ENCODE measurements around the gene SERPIND1.

The SERPIND1 gene

GRCh38 chr22:20741008-20741633, 32.8 kb upstream of the SERPIND1 start:
- no peak for DNase-seq
- peaks cover 48% of the 10 kb centered on the region for H3K36me3 Mint-ChIP-seq
- H3K4me3 Mint-ChIP-seq = no peak overlapping the region
- H3K27ac Mint-ChIP-seq = no peak overlapping the region
- H3K9me3 Mint-ChIP-seq = no peaks in the 10 kb centered on the region
- H3K27me3 Mint-ChIP-seq = no peaks in the 10 kb centered on the region
- CTCF ChIA-PET = interaction anchor here (0.8 to 1.9 kb wide), 8 partner anchors 10 to 175 kb away, joined by 3 to 8 read pairs (median 4); no protein-coding TSS in a partner anchor
- peaks cover 9% of the 10 kb centered on the region for H3K4me1 Mint-ChIP-seq

DNA sequence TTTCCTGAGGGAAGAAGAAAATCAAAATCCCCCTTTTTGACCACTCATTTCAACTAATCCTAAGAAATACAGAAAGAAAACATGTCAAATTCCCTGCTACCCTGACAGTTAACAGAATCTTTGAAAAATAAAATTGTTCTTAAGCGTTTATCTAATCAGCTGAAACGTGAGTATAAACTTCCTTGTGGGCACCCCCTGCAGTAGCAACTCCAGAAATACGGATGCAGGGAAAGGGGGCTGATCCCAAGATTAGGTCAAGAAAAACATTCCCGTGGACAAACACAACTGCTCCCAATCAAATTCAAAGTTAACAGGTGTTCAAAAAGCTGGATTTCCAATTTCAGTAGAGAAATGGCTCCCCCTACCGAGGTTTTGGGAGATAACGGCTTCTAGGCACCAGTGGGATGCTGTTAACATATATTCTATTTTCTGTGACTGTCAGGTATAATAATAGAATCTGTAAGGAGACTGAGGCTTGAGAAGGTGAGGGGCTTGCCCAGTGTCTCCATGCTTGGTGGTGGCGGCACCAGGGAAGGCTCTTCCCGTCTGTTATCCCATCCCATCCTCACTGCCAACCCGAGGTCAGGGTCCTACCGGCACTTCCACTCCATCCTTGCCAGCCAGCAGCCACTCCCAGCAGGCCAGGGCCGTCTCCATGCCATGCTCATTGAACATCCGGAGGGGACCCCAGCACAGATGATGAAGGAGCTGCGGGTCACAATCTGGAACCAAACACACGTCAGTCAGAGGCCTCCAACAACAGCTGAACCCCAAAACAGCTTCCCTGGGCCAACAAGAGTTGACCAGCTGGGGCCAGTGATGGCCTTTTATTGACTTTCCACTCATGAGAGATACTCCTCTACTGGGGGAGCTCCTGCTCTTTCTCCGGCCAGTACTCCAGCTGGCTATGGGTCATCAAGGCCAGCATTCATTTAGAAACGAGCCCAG, 32.0 kb upstream of the SERPIND1 start:
- Mint-ChIP-seq H3K4me1 (peaks cover 9% of the 10 kb centered on the region), H3K27me3 (no peaks in the 10 kb centered on the region), H3K36me3 (peaks cover 50% of the 10 kb centered on the region), H3K27ac (no peak overlapping the region), H3K4me3 (no peak overlapping the region), H3K9me3 (no peaks in the 10 kb centered on the region)
- peak; percentile 61 for DNase-seq
- CTCF ChIA-PET = interaction anchor here (0.6 to 1.9 kb wide), 15 partner anchors 9 to 485 kb away, joined by 3 to 8 read pairs (median 4); no protein-coding TSS in a partner anchor

DNA sequence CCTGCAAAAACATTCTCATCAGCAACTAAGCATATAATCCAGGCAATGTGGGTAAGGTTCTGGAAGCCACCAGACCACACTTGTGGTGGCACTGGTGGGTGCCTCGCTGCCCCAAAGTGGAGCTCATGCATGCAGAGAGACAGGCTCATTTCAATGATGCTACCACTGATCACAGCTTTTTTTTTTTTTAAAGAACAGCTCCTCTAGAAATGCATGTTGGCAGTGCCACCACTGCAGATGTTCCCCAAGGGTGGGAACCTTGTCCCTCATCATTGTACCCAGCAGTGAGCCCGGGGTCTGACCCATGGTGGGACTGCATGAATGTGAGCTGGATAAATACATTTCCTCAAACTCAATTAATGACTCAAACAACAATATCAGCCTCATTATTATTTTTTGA, 31.1 kb upstream of the SERPIND1 start:
- Mint-ChIP-seq H3K9me3 (no peaks in the 10 kb centered on the region), H3K4me1 (peaks cover 9% of the 10 kb centered on the region), H3K4me3 (no peak overlapping the region), H3K36me3 (peaks cover 53% of the 10 kb centered on the region), H3K27me3 (no peaks in the 10 kb centered on the region), H3K27ac (peak overlapping the region; percentile 24)
- DNase-seq = no peak
- CTCF ChIA-PET = interaction anchor here (0.6 to 1.9 kb wide), 10 partner anchors 8 to 486 kb away, joined by 3 to 8 read pairs (median 4); no protein-coding TSS in a partner anchor

GRCh38 chr22:20744456-20744855, 29.5 kb upstream of the SERPIND1 start:
- H3K36me3 Mint-ChIP-seq = peaks cover 47% of the 10 kb centered on the region
- no peak for DNase-seq
- H3K4me3 Mint-ChIP-seq = no peak overlapping the region
- peaks cover 2% of the 10 kb centered on the region for H3K4me1 Mint-ChIP-seq
- CTCF ChIA-PET = no interaction called here
- no peaks in the 10 kb centered on the region for H3K9me3 Mint-ChIP-seq
- peak overlapping the region; percentile 24 for H3K27ac Mint-ChIP-seq
- H3K27me3 Mint-ChIP-seq = no peaks in the 10 kb centered on the region

DNA sequence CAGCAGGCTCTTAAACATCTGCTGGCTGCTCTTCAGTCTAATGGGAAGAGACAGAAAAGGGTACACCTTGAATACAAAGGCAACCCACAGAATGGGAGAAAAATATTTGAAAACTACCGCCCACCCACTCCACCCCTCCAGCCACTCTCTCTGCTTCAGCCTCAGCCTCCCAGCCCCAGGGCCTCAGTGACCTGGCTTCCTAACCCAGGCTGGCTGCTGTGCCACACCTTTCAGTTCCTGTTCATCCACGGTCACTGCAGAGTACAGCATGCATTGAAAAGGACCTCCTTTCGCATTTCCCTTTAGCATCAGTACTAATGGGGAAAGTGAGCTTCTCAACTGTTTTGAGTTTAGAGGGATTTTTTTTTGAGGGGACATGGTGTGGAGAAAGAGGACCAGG, 28.8 kb upstream of the SERPIND1 start:
- H3K36me3 Mint-ChIP-seq = peaks cover 52% of the 10 kb centered on the region
- no peaks in the 10 kb centered on the region for H3K9me3 Mint-ChIP-seq
- no peaks in the 10 kb centered on the region for H3K27me3 Mint-ChIP-seq
- H3K27ac Mint-ChIP-seq = no peak overlapping the region
- H3K4me1 Mint-ChIP-seq = peaks cover 2% of the 10 kb centered on the region
- no peak for DNase-seq
- H3K4me3 Mint-ChIP-seq = no peak overlapping the region
- CTCF ChIA-PET = no interaction called here

DNA sequence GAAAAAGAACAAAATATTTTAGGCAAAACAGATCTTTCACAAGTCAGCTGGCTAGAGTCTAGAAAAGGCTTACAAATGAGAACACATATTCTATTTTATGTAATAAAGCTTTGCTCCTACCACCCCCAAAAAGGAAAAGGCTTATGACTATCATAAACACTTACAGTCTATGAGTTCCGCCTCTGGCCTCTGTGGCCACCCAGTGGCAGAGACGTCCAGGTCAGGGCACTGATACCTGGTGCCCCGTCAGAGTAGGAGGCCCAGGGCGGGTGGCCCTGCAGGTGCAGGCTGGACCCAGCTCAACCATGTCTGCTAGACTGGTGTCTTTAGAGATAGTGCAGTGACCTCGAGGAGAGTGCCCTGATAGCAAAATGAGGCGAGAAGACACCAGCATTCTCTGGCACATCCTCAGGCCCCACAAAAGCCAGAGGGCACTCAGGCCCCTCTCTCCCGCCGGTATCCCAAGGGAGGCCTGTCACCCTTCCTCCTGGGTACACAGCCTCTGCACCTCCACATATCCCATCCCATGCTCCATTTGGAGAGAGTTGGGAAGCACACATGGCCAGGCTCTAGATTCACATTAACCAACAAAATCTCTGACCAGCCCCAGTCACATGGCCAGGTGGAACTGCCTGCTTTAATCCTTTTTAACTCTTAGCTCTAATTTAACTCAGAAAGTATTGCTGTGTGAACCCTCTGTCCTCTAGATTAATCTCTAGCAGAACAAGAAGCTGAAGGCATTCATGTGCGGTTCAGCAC, 27.3 kb upstream of the SERPIND1 start:
- H3K27me3 Mint-ChIP-seq = no peaks in the 10 kb centered on the region
- H3K27ac Mint-ChIP-seq = no peak overlapping the region
- CTCF ChIA-PET = interaction anchor here (0.7 kb wide), 1 partner anchor 36 kb away, joined by 3 read pairs; no protein-coding TSS in a partner anchor
- no peaks in the 10 kb centered on the region for H3K9me3 Mint-ChIP-seq
- H3K4me1 Mint-ChIP-seq = peaks cover 2% of the 10 kb centered on the region
- peaks cover 44% of the 10 kb centered on the region for H3K36me3 Mint-ChIP-seq
- H3K4me3 Mint-ChIP-seq = no peak overlapping the region
- DNase-seq = no peak

GRCh38 chr22:20747223-20747622, 26.7 kb upstream of the SERPIND1 start:
- Mint-ChIP-seq H3K36me3 (peaks cover 38% of the 10 kb centered on the region), H3K9me3 (no peaks in the 10 kb centered on the region), H3K27ac (no peak overlapping the region), H3K27me3 (no peaks in the 10 kb centered on the region), H3K4me3 (no peak overlapping the region), H3K4me1 (peaks cover 2% of the 10 kb centered on the region)
- no peak for DNase-seq
- CTCF ChIA-PET = interaction anchor here (0.7 kb wide), 1 partner anchor 36 kb away, joined by 3 read pairs; no protein-coding TSS in a partner anchor

DNA sequence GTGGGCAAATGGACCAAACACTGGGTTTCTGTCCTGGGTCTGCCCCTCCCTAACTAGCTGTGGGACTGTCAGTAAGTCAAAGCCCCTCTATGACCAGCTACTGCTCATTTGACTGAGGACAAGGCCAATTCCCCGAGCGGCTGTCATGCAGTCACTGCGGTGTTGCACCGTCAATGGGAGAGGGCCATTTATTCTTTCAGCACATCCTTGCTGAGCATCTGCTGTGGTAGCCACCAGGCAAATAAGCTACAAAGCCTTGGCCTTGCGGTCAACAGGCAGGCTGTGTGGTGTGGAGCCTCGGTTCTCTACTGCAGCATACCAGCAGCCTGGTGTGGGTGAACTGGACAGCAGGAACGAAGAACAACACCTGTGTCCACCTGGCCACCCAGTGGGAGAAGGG, 25.8 kb upstream of the SERPIND1 start:
- Mint-ChIP-seq H3K4me1 (peaks cover 2% of the 10 kb centered on the region), H3K4me3 (no peak overlapping the region), H3K27me3 (no peaks in the 10 kb centered on the region), H3K9me3 (no peaks in the 10 kb centered on the region), H3K36me3 (peaks cover 39% of the 10 kb centered on the region), H3K27ac (no peak overlapping the region)
- no peak for DNase-seq
- CTCF ChIA-PET = no interaction called here

- H3K9me3 Mint-ChIP-seq = no peaks in the 10 kb centered on the region
- no peak for DNase-seq
- CTCF ChIA-PET = interaction anchor here (1.9 kb wide), 1 partner anchor 144 kb away, joined by 4 read pairs; no protein-coding TSS in a partner anchor
- no peak overlapping the region for H3K27ac Mint-ChIP-seq
- H3K4me1 Mint-ChIP-seq = peaks cover 2% of the 10 kb centered on the region
- H3K27me3 Mint-ChIP-seq = no peaks in the 10 kb centered on the region
- no peak overlapping the region for H3K4me3 Mint-ChIP-seq
- peaks cover 41% of the 10 kb centered on the region for H3K36me3 Mint-ChIP-seq
Measured at GRCh38 chr22:20748731-20749428, 25.0 kb upstream of the SERPIND1 start.

GRCh38 chr22:20749453-20749852, 24.5 kb upstream of the SERPIND1 start:
- Mint-ChIP-seq H3K27me3 (no peaks in the 10 kb centered on the region), H3K4me1 (peaks cover 2% of the 10 kb centered on the region), H3K27ac (peak overlapping the region; percentile 45), H3K36me3 (peaks cover 41% of the 10 kb centered on the region), H3K9me3 (no peaks in the 10 kb centered on the region), H3K4me3 (no peak overlapping the region)
- no peak for DNase-seq
- CTCF ChIA-PET = interaction anchor here (1.9 kb wide), 1 partner anchor 145 kb away, joined by 4 read pairs; no protein-coding TSS in a partner anchor

DNA sequence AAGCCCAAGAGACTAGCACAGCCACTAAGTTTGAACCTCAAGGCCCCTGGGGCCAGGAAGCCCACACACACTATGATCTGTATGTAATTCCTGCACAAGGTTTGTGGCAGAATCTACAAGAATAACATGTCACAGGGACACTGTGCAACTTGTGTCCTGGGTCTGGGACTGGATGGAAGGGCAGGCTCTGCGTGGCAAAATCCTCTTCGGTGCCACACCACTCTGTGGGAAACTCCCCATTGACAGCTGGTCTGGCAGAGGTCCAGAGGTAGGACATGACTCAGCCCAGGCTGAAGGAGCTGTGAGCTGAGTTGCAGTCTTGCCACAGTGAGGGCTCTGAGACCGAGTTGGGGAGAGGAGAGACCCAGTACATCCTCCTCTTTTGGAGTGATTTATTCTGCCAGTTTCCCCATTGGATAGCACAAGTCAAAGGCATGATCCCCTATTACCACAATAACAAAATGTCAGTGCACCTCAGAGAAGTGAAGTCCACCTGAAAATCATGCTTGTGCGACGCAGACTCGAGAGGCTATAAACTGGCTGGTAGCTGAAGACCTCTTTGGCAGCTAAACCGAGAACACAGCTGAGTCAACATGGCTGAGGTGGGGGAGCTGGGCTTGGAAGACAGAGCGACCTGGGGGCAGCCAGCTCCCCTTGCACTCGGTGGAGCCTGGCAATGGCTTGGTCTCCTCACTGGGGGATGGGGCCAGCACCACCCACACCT, 23.3 kb upstream of the SERPIND1 start:
- Mint-ChIP-seq H3K27ac (peak overlapping the region; percentile 28), H3K9me3 (no peaks in the 10 kb centered on the region), H3K27me3 (no peaks in the 10 kb centered on the region), H3K4me1 (peaks cover 2% of the 10 kb centered on the region), H3K4me3 (no peak overlapping the region), H3K36me3 (peaks cover 35% of the 10 kb centered on the region)
- CTCF ChIA-PET = interaction anchor here (1.4 kb wide), 1 partner anchor 9 kb away, joined by 5 read pairs; no protein-coding TSS in a partner anchor
- no peak for DNase-seq

DNA sequence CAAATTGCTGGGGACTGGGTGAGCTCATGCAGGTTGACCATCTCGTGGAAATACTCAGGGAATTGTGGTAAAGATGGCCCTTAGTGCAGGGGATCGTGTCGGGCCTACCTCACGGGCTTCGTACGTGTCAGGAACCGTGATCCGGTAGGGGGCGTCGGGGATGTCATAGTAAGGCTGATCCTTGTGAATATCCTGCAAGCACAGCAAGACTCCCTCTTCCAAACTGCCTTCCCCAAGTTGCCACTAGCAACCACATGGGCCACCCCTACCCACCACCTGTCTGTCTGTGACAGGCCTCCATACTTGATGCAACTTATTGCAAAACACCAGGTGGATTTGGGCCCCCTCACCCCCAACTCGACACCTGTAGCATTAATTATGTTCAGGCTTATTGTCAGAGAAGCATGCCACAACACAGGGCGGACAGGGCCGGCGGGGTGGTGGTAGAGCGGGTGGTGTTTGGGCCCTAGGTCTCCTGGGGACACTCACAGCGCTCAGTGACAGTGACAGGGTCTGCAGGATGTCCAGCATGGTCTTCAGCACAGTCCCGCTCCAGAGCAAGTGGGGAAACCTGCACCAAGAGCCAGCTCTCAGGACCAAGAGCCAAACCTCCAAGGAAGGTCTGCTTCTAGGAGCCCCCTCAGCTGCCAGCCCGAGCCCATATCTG, 22.6 kb upstream of the SERPIND1 start:
- H3K36me3 Mint-ChIP-seq = peaks cover 36% of the 10 kb centered on the region
- H3K9me3 Mint-ChIP-seq = no peaks in the 10 kb centered on the region
- no peak overlapping the region for H3K27ac Mint-ChIP-seq
- no peak overlapping the region for H3K4me3 Mint-ChIP-seq
- no peaks in the 10 kb centered on the region for H3K27me3 Mint-ChIP-seq
- CTCF ChIA-PET = interaction anchor here (1.4 kb wide), 1 partner anchor 10 kb away, joined by 5 read pairs; no protein-coding TSS in a partner anchor
- DNase-seq = no peak
- H3K4me1 Mint-ChIP-seq = peaks cover 2% of the 10 kb centered on the region

Measured in activated naive CD4-positive, alpha-beta T cell treated with anti-CD3 and anti-CD28 coated beads, Interleukin-2, amount 10 ng/mL, durations not matched to agents 7 days and 5 days (primary cell).